ENCODE data around the gene CD59. TPM values are rescaled to one million over a fixed set of nuclear protein-coding genes. Genes with fewer than 3 reads are reported as not detected.
A peak's percentile ranks its signal among the peaks of the same experiment; 100 is the strongest.

Gene CD59
- total and polyA plus RNA-seq, 10 of the 15 experiments (the other 5 are each of a cell fraction or from before 2014, with no cell fraction given): 55.5 to 256 (median 181) TPM

- TF ChIP-seq RELB (IDR thresholded peaks at IDR 0.05; ENCODE audit: low read depth) (peak; percentile 31; the same call in 1 of the 2 replicates), IRF5 (IDR thresholded peaks at IDR 0.05; ENCODE audit: borderline replicate concordance) (no peak), MEF2B (IDR thresholded peaks at IDR 0.05; ENCODE audit: partially characterized antibody, poor library complexity, severe bottlenecking) (peak; percentile 81), JUNB (IDR thresholded peaks at IDR 0.05) (0 out of 2 replicates have a peak, but pooled peaks have one; percentile 8), BHLHE40 (IDR thresholded peaks at IDR 0.05; ENCODE audit: borderline replicate concordance in 1 of 2, low read depth in 2 of 2, low read length in 1 of 2) (peak in 1 of 2 experiments; percentile 55; a peak in 1 of 4 replicates), ZBTB40 (IDR thresholded peaks at IDR 0.05; ENCODE audit: borderline replicate concordance) (no peak), IKZF2 (IDR thresholded peaks at IDR 0.05) (peak in 1 of 2 experiments; percentile 39; a peak in 2 of 4 replicates), YY1 (IDR thresholded peaks at IDR 0.05; ENCODE audit: low read depth, low read length) (0 out of 2 replicates have a peak, but pooled peaks have one; percentile 22), ZNF687 (IDR thresholded peaks at IDR 0.05) (0 out of 2 replicates have a peak, but pooled peaks have one; percentile 45), RUNX3 (IDR thresholded peaks at IDR 0.05; ENCODE audit: low read length) (peak; percentile 32)
Measured at GRCh38 chr11:33731723-33732531, 4.3 kb downstream of the CD59 start (continued).
